ENCODE data around the gene CMTM3.
"Not testable (repeated sequence)": the region's sequence is repeated elsewhere in the genome, so short reads cannot be mapped to it uniquely, and the experiment has no call there.

The CMTM3 gene

GRCh38 chr16:66623755-66624154, 19.3 kb downstream of the CMTM3 start:
- no peak overlapping the region for H3K4me3 ChIP-seq (ENCODE audit: low read depth, low read length)
- TF ChIP-seq CTCF (IDR thresholded peaks at IDR 0.05; ENCODE audit: borderline replicate concordance, insufficient read depth, low read depth, low read length): no peak

DNA sequence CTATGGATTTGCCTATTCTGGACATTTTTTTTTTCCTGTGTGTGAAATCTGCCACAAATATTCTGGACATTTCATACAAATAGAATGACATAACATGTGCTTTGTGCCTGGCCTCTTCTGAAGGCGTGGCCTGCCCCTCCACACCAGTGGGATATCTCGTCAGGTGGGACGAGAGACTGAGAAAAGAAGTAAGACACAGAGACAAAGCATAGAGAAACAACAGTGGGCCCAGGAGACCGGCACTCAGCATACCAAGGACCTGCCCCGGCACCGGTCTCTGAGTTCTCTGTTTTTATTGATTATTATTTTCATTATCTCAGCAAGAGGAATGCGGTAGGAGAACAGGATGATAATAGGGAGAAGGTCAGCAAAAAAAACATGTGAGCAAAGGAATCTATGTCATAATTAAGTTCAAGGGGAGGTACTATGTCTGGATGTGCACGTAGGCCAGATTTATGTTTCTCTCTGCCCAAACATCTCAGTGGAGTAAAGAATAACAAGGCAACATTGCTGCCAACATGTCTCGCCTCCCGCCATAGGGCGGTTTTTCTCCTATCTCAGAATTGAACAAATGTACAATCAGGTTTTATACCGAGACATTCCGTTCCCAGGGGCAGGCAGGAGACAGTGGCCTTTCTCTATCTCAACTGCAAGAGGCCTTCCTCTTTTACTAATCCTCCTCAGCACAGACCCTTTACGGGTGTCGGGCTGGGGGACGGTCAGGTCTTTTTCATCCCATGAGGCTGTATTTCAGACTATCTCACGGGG, 23.3 kb downstream of the CMTM3 start:
- not testable (repeated sequence) for H3K4me3 ChIP-seq (ENCODE audit: low read depth, low read length)

DNA sequence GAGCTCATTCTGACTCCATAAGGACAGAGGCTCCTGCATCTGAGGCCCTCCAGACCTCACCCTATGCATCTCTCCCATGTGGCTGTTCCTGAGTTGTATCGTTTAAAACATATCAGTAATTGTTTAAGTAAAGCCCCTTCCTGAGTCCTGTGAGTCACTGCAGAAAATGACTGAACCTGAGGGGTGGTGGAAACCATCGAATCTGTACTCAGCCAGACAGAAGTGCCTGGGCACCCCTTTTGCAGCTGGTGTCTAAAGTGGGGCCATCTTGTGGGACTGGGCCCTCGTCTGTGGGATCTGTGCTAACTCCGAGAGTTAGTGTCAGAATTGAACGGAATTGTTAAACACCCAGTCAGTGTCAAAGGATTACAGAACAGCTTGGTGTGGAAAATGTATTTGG, 25.4 kb downstream of the CMTM3 start:
- no peak for TF ChIP-seq CTCF (IDR thresholded peaks at IDR 0.05; ENCODE audit: borderline replicate concordance, insufficient read depth, low read depth, low read length)
- H3K4me3 ChIP-seq (ENCODE audit: low read depth, low read length): no peak overlapping the region

DNA sequence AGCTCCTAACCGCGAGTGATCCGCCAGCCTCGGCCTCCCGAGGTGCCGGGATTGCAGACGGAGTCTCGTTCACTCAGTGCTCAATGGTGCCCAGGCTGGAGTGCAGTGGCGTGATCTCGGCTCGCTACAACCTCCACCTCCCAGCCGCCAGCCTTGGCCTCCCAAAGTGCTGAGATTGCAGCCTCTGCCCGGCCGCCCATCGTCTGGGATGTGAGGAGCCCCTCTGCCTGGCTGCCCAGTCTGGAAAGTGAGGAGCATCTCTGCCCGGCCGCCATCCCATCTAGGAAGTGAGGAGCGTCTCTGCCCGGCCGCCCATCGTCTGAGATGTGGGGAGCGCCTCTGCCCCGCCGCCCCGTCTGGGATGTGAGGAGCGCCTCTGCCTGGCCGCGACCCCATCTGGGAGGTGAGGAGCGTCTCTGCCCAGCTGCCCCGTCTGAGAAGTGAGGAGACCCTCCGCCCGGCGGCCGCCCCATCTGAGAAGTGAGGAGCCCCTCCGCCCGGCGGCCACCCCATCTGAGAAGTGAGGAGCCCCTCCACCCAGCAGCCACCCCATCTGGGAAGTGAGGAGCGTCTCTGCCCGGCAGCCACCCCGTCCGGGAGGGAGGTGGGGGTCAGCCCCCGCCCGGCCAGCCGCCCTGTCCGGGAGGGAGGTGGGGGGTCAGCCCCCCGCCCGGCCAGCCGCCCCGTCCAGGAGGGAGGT, 26.2 kb downstream of the CMTM3 start:
- H3K4me3 ChIP-seq (ENCODE audit: low read depth, low read length): not testable (repeated sequence)

GRCh38 chr16:66631558-66631957, 27.1 kb downstream of the CMTM3 start:
- H3K4me3 ChIP-seq (ENCODE audit: low read depth, low read length): not testable (repeated sequence)

- no peak for TF ChIP-seq CTCF (IDR thresholded peaks at IDR 0.05; ENCODE audit: borderline replicate concordance, insufficient read depth, low read depth, low read length)
- H3K4me3 ChIP-seq (ENCODE audit: low read depth, low read length): no peak overlapping the region
Observed at GRCh38 chr16:66634527-66635196, 30.2 kb downstream of the CMTM3 start.

- no peak for TF ChIP-seq CTCF (IDR thresholded peaks at IDR 0.05; ENCODE audit: borderline replicate concordance, insufficient read depth, low read depth, low read length)
- H3K4me3 ChIP-seq (ENCODE audit: low read depth, low read length): no peak overlapping the region
Observed at GRCh38 chr16:66635406-66635805, 30.9 kb downstream of the CMTM3 start.

GRCh38 chr16:66636199-66636598, 31.7 kb downstream of the CMTM3 start:
- no peak overlapping the region for H3K4me3 ChIP-seq (ENCODE audit: low read depth, low read length)
- TF ChIP-seq CTCF (IDR thresholded peaks at IDR 0.05; ENCODE audit: borderline replicate concordance, insufficient read depth, low read depth, low read length): no peak
